CD4-positive, alpha-beta T cell (primary cell): ENCODE data around the gene ADAD1. TPM values are rescaled to one million over a fixed set of nuclear protein-coding genes. Genes with fewer than 3 reads are reported as not detected.
"Not testable (repeated sequence)": the region's sequence is repeated elsewhere in the genome, so short reads cannot be mapped to it uniquely, and the experiment has no call there.

Experiments
- ATAC-seq: fragments of 200-7000 bp; cut with Tn5 transposase; one replicate; pipeline ENCODE4 v1.10.0; 2022; ENCODE audit warnings: mild to moderate bottlenecking; ENCODE audit not compliant: poor library complexity
- CTCF ChIA-PET: fragments of 350-600 bp; sonication (Branson Sonifier 250); formaldehyde crosslinking; loops from one replicate; lab custom pipeline; 2021; ENCODE audit warnings: antibody characterized with exemption, inconsistent platforms; lab: Charles Lee
- POLR2A ChIA-PET: fragments of 350-600 bp; sonication (Branson Sonifier 250); formaldehyde crosslinking; loops from one replicate; lab custom pipeline; 2021; ENCODE audit warnings: antibody characterized with exemption, inconsistent platforms; lab: Charles Lee
- DNase-seq, 14 experiments: peaks; one replicate each; pipeline ENCODE4 v3.0.0-alpha.2; 2013 to 2020; ENCODE audit warnings: mixed read lengths in 2 of 14
- H3K27ac ChIP-seq, 2 donors: one replicate each; pipeline versions ENCODE4 v1.5.1 to v1.7.0; 2013; ENCODE audit warnings: low read length in 2 of 2, low read depth in 1 of 2, mild to moderate bottlenecking in 1 of 2
- H3K27me3 ChIP-seq, 2 experiments: 1 replicate in 1 of 2; 2 replicates in 1 of 2; pipeline versions ENCODE4 v1.6.1 to v1.7.0; 2013; ENCODE audit warnings: low read length in 2 of 2, control low read depth in 1 of 2, mild to moderate bottlenecking in 1 of 2, moderate library complexity in 1 of 2; ENCODE audit not compliant: insufficient read depth in 2 of 2, control insufficient read depth in 1 of 2
- H3K36me3 ChIP-seq: one replicate; pipeline ENCODE4 v1.6.1; 2013; ENCODE audit warnings: low read length, control low read depth; ENCODE audit not compliant: insufficient read depth
- H3K4me1 ChIP-seq: one replicate; pipeline ENCODE4 v1.6.1; 2013; ENCODE audit warnings: low read length, control low read depth; ENCODE audit not compliant: insufficient read depth
- H3K4me3 ChIP-seq: one replicate; pipeline ENCODE4 v1.5.1; 2013; ENCODE audit warnings: mild to moderate bottlenecking, low read length, moderate library complexity
- H3K9me3 ChIP-seq, 2 experiments: 1 replicate in 1 of 2; 2 replicates in 1 of 2; pipeline versions ENCODE4 v1.6.1 to v1.7.0; 2013; ENCODE audit warnings: low read length in 2 of 2, mild to moderate bottlenecking in 2 of 2, control low read depth in 1 of 2, moderate library complexity in 1 of 2; ENCODE audit not compliant: control insufficient read depth in 1 of 2, insufficient read depth in 1 of 2
- H3K27ac Mint-ChIP-seq: one replicate; pipeline ENCODE4 v1.8.0; 2020; ENCODE audit warnings: mixed read lengths
- H3K27me3 Mint-ChIP-seq: one replicate; pipeline ENCODE4 v1.8.0; 2021; ENCODE audit warnings: mixed read lengths
- H3K36me3 Mint-ChIP-seq: one replicate; pipeline ENCODE4 v1.8.0; 2021; ENCODE audit warnings: low read depth, mixed read lengths
- H3K4me1 Mint-ChIP-seq: one replicate; pipeline ENCODE4 v1.8.0; 2021; ENCODE audit warnings: low read depth, mixed read lengths
- H3K4me3 Mint-ChIP-seq: one replicate; pipeline ENCODE4 v1.8.0; 2020; ENCODE audit warnings: mild to moderate bottlenecking, mixed read lengths
- H3K9me3 Mint-ChIP-seq: one replicate; pipeline ENCODE4 v1.8.0; 2020; ENCODE audit warnings: mixed read lengths
- intact Hi-C, 2 experiments: fragments of 100-400 bp; cut with DNase I in 1 of 2; cut with micrococcal nuclease in 1 of 2; formaldehyde crosslinking; loops; one replicate each; pipeline versions ENCODE4 v1.15.1 to v1.9.0; 2023 to 2025; cut with DNase I, micrococcal nuclease
- total RNA-seq, 174 experiments: library from RNA in 2 of 174; stranded (reverse) in 2 of 174; gene quantifications; one replicate each; pipeline ENCODE4 v1.2.3 and lab custom pipeline; 2021 to 2026
- TF ChIP-seq, protein P1 (sequence below): fragments of 200-600 bp; IDR thresholded peaks from one replicate; pipeline ENCODE4 v1.8.0; 2022; ENCODE audit warnings: antibody characterized with exemption, mild to moderate bottlenecking

Gene ADAD1
- total RNA-seq, 2 experiments from 2014 or later: not detected

GRCh38 chr4:122364700-122365404, 14.0 kb upstream of the ADAD1 start:
- Histone ChIP-seq H3K36me3 (peaks cover 23% of the 10 kb centered on the region), H3K27ac (no peak overlapping the region), H3K9me3 (peaks cover 0 to 12% of the 10 kb centered on the region in 2 experiments), H3K27me3 (no peaks in the 10 kb centered on the region), H3K4me3 (no peak overlapping the region), H3K4me1 (peaks cover 12% of the 10 kb centered on the region)
- Mint-ChIP-seq H3K4me3 (no peak overlapping the region), H3K27me3 (no peaks in the 10 kb centered on the region), H3K36me3 (peaks cover 57% of the 10 kb centered on the region), H3K9me3 (peaks cover 20% of the 10 kb centered on the region), H3K4me1 (peaks cover 6% of the 10 kb centered on the region), H3K27ac (no peak overlapping the region)
- intact Hi-C loops: no loop called here
- TF ChIP-seq, protein P1, sequence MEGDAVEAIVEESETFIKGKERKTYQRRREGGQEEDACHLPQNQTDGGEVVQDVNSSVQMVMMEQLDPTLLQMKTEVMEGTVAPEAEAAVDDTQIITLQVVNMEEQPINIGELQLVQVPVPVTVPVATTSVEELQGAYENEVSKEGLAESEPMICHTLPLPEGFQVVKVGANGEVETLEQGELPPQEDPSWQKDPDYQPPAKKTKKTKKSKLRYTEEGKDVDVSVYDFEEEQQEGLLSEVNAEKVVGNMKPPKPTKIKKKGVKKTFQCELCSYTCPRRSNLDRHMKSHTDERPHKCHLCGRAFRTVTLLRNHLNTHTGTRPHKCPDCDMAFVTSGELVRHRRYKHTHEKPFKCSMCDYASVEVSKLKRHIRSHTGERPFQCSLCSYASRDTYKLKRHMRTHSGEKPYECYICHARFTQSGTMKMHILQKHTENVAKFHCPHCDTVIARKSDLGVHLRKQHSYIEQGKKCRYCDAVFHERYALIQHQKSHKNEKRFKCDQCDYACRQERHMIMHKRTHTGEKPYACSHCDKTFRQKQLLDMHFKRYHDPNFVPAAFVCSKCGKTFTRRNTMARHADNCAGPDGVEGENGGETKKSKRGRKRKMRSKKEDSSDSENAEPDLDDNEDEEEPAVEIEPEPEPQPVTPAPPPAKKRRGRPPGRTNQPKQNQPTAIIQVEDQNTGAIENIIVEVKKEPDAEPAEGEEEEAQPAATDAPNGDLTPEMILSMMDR: no peak
- CTCF ChIA-PET: no interaction called here
- POLR2A ChIA-PET: interaction anchor here (1.3 to 1.7 kb wide), 3 partner anchors 18 to 92 kb away, joined by 3 to 4 read pairs (median 3); no protein-coding TSS in a partner anchor
- peak in 10 of 14 experiments; percentile 0 to 58 (median 15) for DNase-seq
- peak; percentile 54 for ATAC-seq

DNA sequence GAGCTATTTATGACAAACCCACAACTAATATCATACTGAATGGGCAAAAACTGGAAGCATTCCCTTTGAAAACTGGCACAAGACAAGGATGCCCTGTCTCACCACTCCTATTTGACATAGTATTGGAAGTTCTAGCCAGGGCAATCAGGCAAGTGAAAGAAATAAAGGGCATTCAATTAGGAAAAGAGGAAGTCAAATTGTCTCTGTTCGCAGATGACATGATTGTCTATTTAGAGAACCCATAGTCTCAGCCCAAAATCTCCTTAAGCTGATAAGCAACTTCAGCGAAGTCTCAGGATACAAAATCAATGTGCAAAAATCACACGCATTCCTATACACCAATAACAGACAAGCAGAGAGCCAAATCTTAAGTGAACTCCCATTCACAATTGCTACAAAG, 10.0 kb upstream of the ADAD1 start:
- H3K27me3 ChIP-seq, DNase-seq, H3K27ac Mint-ChIP-seq, H3K4me3 ChIP-seq, H3K36me3 ChIP-seq, ATAC-seq, H3K4me1 Mint-ChIP-seq, H3K27me3 Mint-ChIP-seq, H3K4me3 Mint-ChIP-seq, CTCF ChIA-PET, H3K27ac ChIP-seq, intact Hi-C loops, POLR2A ChIA-PET: not testable (repeated sequence)
- Mint-ChIP-seq H3K9me3 (peaks cover 20% of the 10 kb centered on the region), H3K36me3 (peaks cover 23% of the 10 kb centered on the region)
- Histone ChIP-seq H3K9me3 (peaks cover 0 to 12% of the 10 kb centered on the region in 2 experiments), H3K4me1 (peaks cover 12% of the 10 kb centered on the region)

GRCh38 chr4:122377352-122377751, 1.5 kb upstream of the ADAD1 start:
- H3K4me1 ChIP-seq: no peaks in the 10 kb centered on the region
- ChIA-PET POLR2A (no interaction called here), CTCF (no interaction called here)
- intact Hi-C loops: no loop called here
- H3K9me3 ChIP-seq: peaks cover 0 to 7% of the 10 kb centered on the region in 2 experiments
- H3K9me3 Mint-ChIP-seq: no peaks in the 10 kb centered on the region
- H3K27ac Mint-ChIP-seq: no peak overlapping the region
- no peaks in the 10 kb centered on the region for H3K36me3 ChIP-seq
- ATAC-seq (no peak), DNase-seq (no peak)
- no peaks in the 10 kb centered on the region for H3K36me3 Mint-ChIP-seq
- H3K4me3 ChIP-seq: no peak overlapping the region
- H3K4me1 Mint-ChIP-seq: no peaks in the 10 kb centered on the region
- H3K27me3 Mint-ChIP-seq: no peaks in the 10 kb centered on the region
- no peak overlapping the region for H3K4me3 Mint-ChIP-seq
- no peaks in the 10 kb centered on the region for H3K27me3 ChIP-seq
- no peak overlapping the region for H3K27ac ChIP-seq
- TF ChIP-seq, protein P1: no peak
